Measurements from ENCODE around the gene EEF1AKMT1. TPM values are rescaled to one million over a fixed set of nuclear protein-coding genes. Genes with fewer than 3 reads are reported as not detected.

The EEF1AKMT1 gene
- total and polyA plus RNA-seq, 2 donors (not counting 1 experiment from before 2014, with no cell fraction given): 2.9 to 4.9 TPM

- Mint-ChIP-seq H3K27ac (no peak overlapping the region), H3K4me1 (peaks cover 12% of the 10 kb centered on the region), H3K9me3 (ENCODE audit: insufficient read depth) (no peaks in the 10 kb centered on the region), H3K4me3 (peak overlapping the region; percentile 52), H3K27me3 (peaks cover 16% of the 10 kb centered on the region)
- H3K27me3 ChIP-seq (replicated peaks in 1 of 4; ENCODE audit: control extremely low read depth in 1 of 4, control insufficient read depth in 3 of 4, insufficient read depth in 4 of 4, low read length in 3 of 4): peaks cover 0 to 27% (median 18%) of the 10 kb centered on the region in 4 experiments
- no peaks in the 10 kb centered on the region for H3K36me3 ChIP-seq (replicated peaks in 1 of 2; ENCODE audit: control extremely low read depth in 1 of 2, control insufficient read depth in 1 of 2, extremely low read depth in 1 of 2, insufficient read depth in 2 of 2, low read length in 1 of 2)
- H3K79me2 ChIP-seq (ENCODE audit: control insufficient read depth, insufficient read depth, low read length): no peaks in the 10 kb centered on the region
- H3K4me1 ChIP-seq (ENCODE audit: control insufficient read depth in 2 of 2, insufficient read depth in 2 of 2, low read length in 2 of 2): peaks cover 11 to 12% of the 10 kb centered on the region in 2 donors
- H3K9me3 ChIP-seq (ENCODE audit: control extremely low read depth in 1 of 3, control insufficient read depth in 2 of 3, insufficient read depth in 1 of 3, low read length in 2 of 3): no peaks in the 10 kb centered on the region
- under 1% methylated on average over 71 of the region's 98 CpGs for WGBS (ENCODE audit: insufficient coverage)
- no peak overlapping the region for H3K27ac ChIP-seq (ENCODE audit: low read length in 2 of 2)
- H2AFZ ChIP-seq (ENCODE audit: insufficient read depth, low read depth, low read length, poor library complexity, severe bottlenecking): no peak overlapping the region
- peak overlapping the region; percentile 99 for H3K4me2 ChIP-seq (replicated peaks; ENCODE audit: low read depth, low read length, poor library complexity, severe bottlenecking)
- peak overlapping the region in 3 of 5 experiments; percentile 15 to 40 (median 29) for H3K4me3 ChIP-seq (ENCODE audit: control extremely low read depth in 1 of 5, extremely low read depth in 1 of 5, insufficient read depth in 1 of 5, low read depth in 2 of 5, low read length in 4 of 5)
- intact Hi-C loops (cut with micrococcal nuclease): loop anchor here (1.0 to 10.0 kb wide), 7 partner anchors 8 to 901 kb away; partner anchors contain the start of genes EEF1AKMT1, IFT88, MICU2 and XPO4
- ChIA-PET CTCF (interaction anchor here (0.9 to 1.4 kb wide), 6 partner anchors 8 to 211 kb away, joined by 3 to 9 read pairs (median 4); no protein-coding TSS in a partner anchor), POLR2A (interaction anchor here (0.7 kb wide), 1 partner anchor 70 kb away, joined by 3 read pairs; the partner anchor contains the start of gene EEF1AKMT1)
- ATAC-seq (ENCODE audit: low read depth) (peak; percentile 88), DNase-seq (peak; percentile 88)
- no peak for TF ChIP-seq EZH2 (IDR thresholded peaks at IDR 0.05; ENCODE audit: borderline replicate concordance, insufficient read depth, low read depth, low read length, poor library complexity, severe bottlenecking)
- TF ChIP-seq, protein P1, sequence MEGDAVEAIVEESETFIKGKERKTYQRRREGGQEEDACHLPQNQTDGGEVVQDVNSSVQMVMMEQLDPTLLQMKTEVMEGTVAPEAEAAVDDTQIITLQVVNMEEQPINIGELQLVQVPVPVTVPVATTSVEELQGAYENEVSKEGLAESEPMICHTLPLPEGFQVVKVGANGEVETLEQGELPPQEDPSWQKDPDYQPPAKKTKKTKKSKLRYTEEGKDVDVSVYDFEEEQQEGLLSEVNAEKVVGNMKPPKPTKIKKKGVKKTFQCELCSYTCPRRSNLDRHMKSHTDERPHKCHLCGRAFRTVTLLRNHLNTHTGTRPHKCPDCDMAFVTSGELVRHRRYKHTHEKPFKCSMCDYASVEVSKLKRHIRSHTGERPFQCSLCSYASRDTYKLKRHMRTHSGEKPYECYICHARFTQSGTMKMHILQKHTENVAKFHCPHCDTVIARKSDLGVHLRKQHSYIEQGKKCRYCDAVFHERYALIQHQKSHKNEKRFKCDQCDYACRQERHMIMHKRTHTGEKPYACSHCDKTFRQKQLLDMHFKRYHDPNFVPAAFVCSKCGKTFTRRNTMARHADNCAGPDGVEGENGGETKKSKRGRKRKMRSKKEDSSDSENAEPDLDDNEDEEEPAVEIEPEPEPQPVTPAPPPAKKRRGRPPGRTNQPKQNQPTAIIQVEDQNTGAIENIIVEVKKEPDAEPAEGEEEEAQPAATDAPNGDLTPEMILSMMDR (IDR thresholded peaks at IDR 0.05): peak; percentile 43
- no peaks in the 10 kb centered on the region for H4K20me1 ChIP-seq (ENCODE audit: control insufficient read depth, insufficient read depth, low read length, poor library complexity, severe bottlenecking)
- H3K9ac ChIP-seq (ENCODE audit: low read length): no peak overlapping the region
Measured at GRCh38 chr13:20703780-20704458, 69.8 kb downstream of the EEF1AKMT1 start.

Data from B cell (primary cell).